Astrocyte (in vitro differentiated cells and primary cell): ENCODE data around the gene GSK3B.
"Not testable (repeated sequence)": the region's sequence is repeated elsewhere in the genome, so short reads cannot be mapped to it uniquely, and the experiment has no call there.

Experiments used
- CTCF ChIP-seq: IDR thresholded peaks from 2 replicates; pipeline ENCODE4 v1.5.1; 2011; ENCODE audit warnings: low read depth, mild to moderate bottlenecking, inconsistent platforms, low read length, moderate library complexity; ENCODE audit not compliant: insufficient read depth
- EZH2 ChIP-seq: IDR thresholded peaks from 2 replicates; pipeline ENCODE4 v1.6.1; 2012; ENCODE audit warnings: mild to moderate bottlenecking, low read length, inconsistent platforms; ENCODE audit not compliant: insufficient read depth

- TF ChIP-seq CTCF, EZH2: not testable (repeated sequence)
These were observed 205.6 kb downstream of the GSK3B start for GRCh38 chr3:119888681-119889080.
